Activated CD8-positive, alpha-beta memory T cell treated with anti-CD3 and anti-CD28 coated beads for 24 hours (primary cell): ENCODE measurements around the gene DBR1.

Experiments used
- DNase-seq: peaks from one replicate; pipeline ENCODE4 v3.0.0-alpha.2; 2020

The DBR1 gene

DNA sequence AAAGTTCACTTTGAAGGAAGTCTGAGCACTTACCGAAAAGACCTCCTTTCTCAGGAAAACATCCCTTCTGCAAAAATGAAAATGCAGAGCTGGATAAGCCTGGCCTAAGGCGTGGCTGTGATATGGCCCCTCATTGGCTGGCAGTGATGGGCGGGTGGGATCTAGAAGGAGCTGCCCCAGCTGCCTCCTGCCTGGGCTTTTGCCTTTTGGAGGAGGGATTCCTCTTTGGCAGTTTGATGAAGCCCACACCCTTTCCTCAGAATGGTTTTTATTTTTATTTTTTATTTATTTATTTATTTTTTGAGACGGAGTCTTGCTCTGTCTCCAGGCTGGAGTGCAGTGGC is 55.3 kb downstream of the DBR1 start:
- DNase-seq = no peak

GRCh38 chr3:138118612-138119422 is 55.9 kb downstream of the DBR1 start:
- DNase-seq = peak; percentile 83

GRCh38 chr3:138114988-138115971 is 59.4 kb downstream of the DBR1 start, which contains the start of gene DZIP1L:
Gene DZIP1L (minus strand): TSS chr3:138115608. CDS start chr3:138103971, 11,637 bp downstream.
- DNase-seq = peak; percentile 69

DNA sequence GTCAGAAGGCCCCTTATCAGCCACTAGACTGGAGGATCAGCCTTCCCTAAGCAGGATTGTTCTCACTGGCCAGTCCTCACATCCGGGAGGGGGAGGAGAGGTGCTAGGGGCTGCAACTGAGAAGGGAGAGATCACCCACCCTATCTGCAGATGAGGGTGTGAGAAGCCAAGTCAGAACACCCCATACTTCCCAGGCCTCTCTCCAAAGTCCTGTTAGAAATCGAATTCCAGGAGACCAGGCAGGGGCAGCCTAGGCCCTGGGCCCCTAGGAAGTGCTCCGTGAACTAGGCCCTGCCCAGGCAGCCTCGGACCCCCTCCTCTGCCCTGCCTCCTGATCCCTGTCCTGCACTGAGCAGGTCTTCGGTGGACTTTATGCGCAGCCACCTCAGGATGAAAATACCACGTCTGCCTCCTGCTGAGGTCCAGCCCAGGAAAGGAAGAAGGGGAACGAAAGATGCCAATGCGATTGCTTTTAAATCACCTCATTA is 60.2 kb downstream of the DBR1 start:
- DNase-seq = no peak

- no peak for DNase-seq
Observed at GRCh38 chr3:138113326-138113725, 61.4 kb downstream of the DBR1 start.

DNA sequence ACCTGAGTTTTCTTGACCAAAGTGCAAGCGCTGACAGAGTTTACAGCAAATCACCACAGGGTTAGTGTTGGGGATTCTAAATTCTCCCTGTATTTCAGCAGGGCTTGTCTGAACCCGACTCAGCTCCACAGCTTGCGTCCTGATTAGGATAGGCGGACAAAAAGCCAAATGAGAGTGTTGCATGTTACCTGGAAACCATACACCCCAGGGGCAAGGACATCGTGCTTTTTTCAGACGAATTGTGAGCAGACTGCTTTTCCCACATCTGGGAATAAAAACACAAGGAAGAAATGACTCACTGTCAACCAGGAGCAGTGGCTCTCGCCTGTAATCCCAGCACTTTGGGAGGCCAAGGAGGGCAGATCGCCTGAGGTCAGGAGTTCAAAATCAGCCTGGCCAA is 62.4 kb downstream of the DBR1 start:
- DNase-seq = no peak
